Keratinocyte (primary cell): ENCODE data around the gene CEP295NL.

Experiments
- EZH2 ChIP-seq: IDR thresholded peaks from one replicate; pipeline ENCODE4 v1.6.1; 2012; ENCODE audit warnings: inconsistent platforms, mild to moderate bottlenecking, low read length, moderate library complexity
- TF ChIP-seq, protein P1 (sequence below), 3 experiments: IDR thresholded peaks in 1 of 3; conservative IDR thresholded peaks in 1 of 3; optimal IDR thresholded peaks in 1 of 3; 2 replicates in 2 of 3; 3 replicates in 1 of 3; pipeline versions ENCODE3 to v1.5.1; 2011; ENCODE audit warnings: low read length in 3 of 3, mild to moderate bottlenecking in 3 of 3, moderate library complexity in 2 of 3, control low read depth in 1 of 3, inconsistent platforms in 1 of 3; ENCODE audit not compliant: insufficient read depth in 2 of 3; ENCODE audit errors: extremely low read depth in 1 of 3

GRCh38 chr17:78913115-78913514, 10.1 kb upstream of the CEP295NL start:
- TF ChIP-seq, protein P1, sequence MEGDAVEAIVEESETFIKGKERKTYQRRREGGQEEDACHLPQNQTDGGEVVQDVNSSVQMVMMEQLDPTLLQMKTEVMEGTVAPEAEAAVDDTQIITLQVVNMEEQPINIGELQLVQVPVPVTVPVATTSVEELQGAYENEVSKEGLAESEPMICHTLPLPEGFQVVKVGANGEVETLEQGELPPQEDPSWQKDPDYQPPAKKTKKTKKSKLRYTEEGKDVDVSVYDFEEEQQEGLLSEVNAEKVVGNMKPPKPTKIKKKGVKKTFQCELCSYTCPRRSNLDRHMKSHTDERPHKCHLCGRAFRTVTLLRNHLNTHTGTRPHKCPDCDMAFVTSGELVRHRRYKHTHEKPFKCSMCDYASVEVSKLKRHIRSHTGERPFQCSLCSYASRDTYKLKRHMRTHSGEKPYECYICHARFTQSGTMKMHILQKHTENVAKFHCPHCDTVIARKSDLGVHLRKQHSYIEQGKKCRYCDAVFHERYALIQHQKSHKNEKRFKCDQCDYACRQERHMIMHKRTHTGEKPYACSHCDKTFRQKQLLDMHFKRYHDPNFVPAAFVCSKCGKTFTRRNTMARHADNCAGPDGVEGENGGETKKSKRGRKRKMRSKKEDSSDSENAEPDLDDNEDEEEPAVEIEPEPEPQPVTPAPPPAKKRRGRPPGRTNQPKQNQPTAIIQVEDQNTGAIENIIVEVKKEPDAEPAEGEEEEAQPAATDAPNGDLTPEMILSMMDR (optimal IDR thresholded peaks at IDR 0.05 in 1 of 3, IDR thresholded peaks at IDR 0.05 in 1 of 3, conservative IDR thresholded peaks at IDR 0.05 in 1 of 3; ENCODE audit: extremely low read depth in 1 of 3, insufficient read depth in 2 of 3, low read length in 3 of 3), result no peak
- no peak for TF ChIP-seq EZH2
